ENCODE data around the gene RPS16. TPM values are rescaled to one million over a fixed set of nuclear protein-coding genes. Genes with fewer than 3 reads are reported as not detected.

RPS16 gene
- total and polyA plus RNA-seq, 7 donors, result 1,186 to 3,255 (median 1,958) TPM

GRCh38 chr19:39424934-39425333 is 10.8 kb downstream of the RPS16 start:
- Histone ChIP-seq H3K4me1 (no peaks in the 10 kb centered on the region), H3K9me3 (no peaks in the 10 kb centered on the region), H3K27ac (no peak overlapping the region), H3K36me3 (ENCODE audit: insufficient read depth in 1 of 2, low read depth in 1 of 2) (peaks cover 0 to 10% of the 10 kb centered on the region in 2 donors), H3K27me3 (ENCODE audit: insufficient read depth in 3 of 3, low read length in 2 of 3) (no peaks in the 10 kb centered on the region), H3K4me3 (no peak overlapping the region)
- DNase-seq, result no peak
- 68 to 78% (median 70%) methylated on average over 16 of the region's 16 CpGs for WGBS, 3 donors
- no peak for ATAC-seq
- intact Hi-C loops (cut with DNase I), result no loop called here
- no peak for TF ChIP-seq CTCF (IDR thresholded peaks at IDR 0.05)

- no peak for DNase-seq
- no peaks in the 10 kb centered on the region for H3K4me1 ChIP-seq
- H3K9me3 ChIP-seq, result no peaks in the 10 kb centered on the region
- no peak for TF ChIP-seq CTCF (IDR thresholded peaks at IDR 0.05)
- intact Hi-C loops (cut with DNase I), result no loop called here
- H3K36me3 ChIP-seq (ENCODE audit: insufficient read depth in 1 of 2, low read depth in 1 of 2), result peaks cover 0 to 17% of the 10 kb centered on the region in 2 donors
- no peak overlapping the region for H3K27ac ChIP-seq
- H3K27me3 ChIP-seq (ENCODE audit: insufficient read depth in 3 of 3, low read length in 2 of 3), result no peaks in the 10 kb centered on the region
- no peak for ATAC-seq
- WGBS, 3 donors, result 62 to 73% (median 66%) methylated on average over 27 to 35 of the region's 35 CpGs
- H3K4me3 ChIP-seq, result no peak overlapping the region
Measured at GRCh38 chr19:39423258-39424086, 12.3 kb downstream of the RPS16 start.

- Histone ChIP-seq H3K4me3 (no peak overlapping the region), H3K27ac (no peak overlapping the region), H3K36me3 (ENCODE audit: insufficient read depth in 1 of 2, low read depth in 1 of 2) (peaks cover 0 to 20% of the 10 kb centered on the region in 2 donors), H3K4me1 (no peaks in the 10 kb centered on the region), H3K9me3 (no peaks in the 10 kb centered on the region), H3K27me3 (ENCODE audit: insufficient read depth in 3 of 3, low read length in 2 of 3) (no peaks in the 10 kb centered on the region)
- no peak for TF ChIP-seq CTCF (IDR thresholded peaks at IDR 0.05)
- DNase-seq (no peak), ATAC-seq (no peak)
- WGBS, 3 donors, result 91 to 93% (median 92%) methylated on average over 5 of the region's 5 CpGs
- intact Hi-C loops (cut with DNase I), result no loop called here
Measured at GRCh38 chr19:39422020-39422419, 13.7 kb downstream of the RPS16 start.

GRCh38 chr19:39420769-39421168 is 15.0 kb downstream of the RPS16 start:
- Histone ChIP-seq H3K4me3 (no peak overlapping the region), H3K27ac (no peak overlapping the region), H3K9me3 (no peaks in the 10 kb centered on the region), H3K27me3 (ENCODE audit: insufficient read depth in 3 of 3, low read length in 2 of 3) (no peaks in the 10 kb centered on the region), H3K4me1 (no peaks in the 10 kb centered on the region), H3K36me3 (ENCODE audit: insufficient read depth in 1 of 2, low read depth in 1 of 2) (peaks cover 0 to 20% of the 10 kb centered on the region in 2 donors)
- ATAC-seq (no peak), DNase-seq (no peak)
- no peak for TF ChIP-seq CTCF (IDR thresholded peaks at IDR 0.05)
- 88 to 90% (median 90%) methylated on average over 15 of the region's 15 CpGs for WGBS, 3 donors
- intact Hi-C loops (cut with DNase I), result no loop called here
